GM12878 (cell line): ENCODE data around the gene GIT1. TPM values are rescaled to one million over a fixed set of nuclear protein-coding genes. Genes with fewer than 3 reads are reported as not detected.
A peak's percentile ranks its signal among the peaks of the same experiment; 100 is the strongest.

Experiments
- ATF3 ChIP-seq: IDR thresholded peaks from 2 replicates; pipeline ENCODE4 v1.6.1; 2011; ENCODE audit warnings: low read depth, mild to moderate bottlenecking, low read length, moderate library complexity, borderline replicate concordance; ENCODE audit errors: extremely low read depth
- CHD1 ChIP-seq: IDR thresholded peaks from 2 replicates; pipeline ENCODE4 v1.6.1; 2012; ENCODE audit warnings: low read depth, low read length, improper control_type of control experiment
- CHD2 ChIP-seq: IDR thresholded peaks from 2 replicates; pipeline ENCODE4 v1.6.1; 2011; ENCODE audit warnings: low read depth, low read length, improper control_type of control experiment, borderline replicate concordance
- CUX1 ChIP-seq: IDR thresholded peaks from 2 replicates; pipeline ENCODE4 v1.6.1; 2012; ENCODE audit warnings: improper control_type of control experiment, low read depth, low read length; ENCODE audit not compliant: insufficient replicate concordance
- DPF2 ChIP-seq: fragments of 450-650 bp; IDR thresholded peaks from 2 replicates; pipeline ENCODE4 v1.6.1; 2017; ENCODE audit warnings: mild to moderate bottlenecking
- E4F1 ChIP-seq: fragments of 450-650 bp; IDR thresholded peaks from 2 replicates; pipeline ENCODE4 v1.6.1; 2018; ENCODE audit warnings: borderline replicate concordance, mild to moderate bottlenecking; ENCODE audit not compliant: partially characterized antibody
- EED ChIP-seq: sonication (generic); IDR thresholded peaks from 2 replicates; pipeline ENCODE4 v1.6.1; 2016; ENCODE audit warnings: antibody characterized with exemption, low read depth
- EP300 ChIP-seq, 2 experiments: fragments of 150-350 bp in 1 of 2; IDR thresholded peaks; 2 replicates each; pipeline ENCODE4 v1.6.1; 2011 to 2012; ENCODE audit warnings: low read depth in 2 of 2, low read length in 2 of 2, borderline replicate concordance in 1 of 2, improper control_type of control experiment in 1 of 2, inconsistent platforms in 1 of 2; ENCODE audit not compliant: control insufficient read depth in 1 of 2
- ETV6 ChIP-seq, 2 experiments: fragments of 450-650 bp in 1 of 2; IDR thresholded peaks in 1 of 2; conservative IDR thresholded peaks in 1 of 2; 2 replicates each; pipeline ENCODE4 v1.6.1; 2014; ENCODE audit warnings: antibody characterized with exemption in 1 of 2, borderline replicate concordance in 1 of 2, low read depth in 1 of 2, mild to moderate bottlenecking in 1 of 2, moderate library complexity in 1 of 2
- MTA2 ChIP-seq: fragments of 450-650 bp; IDR thresholded peaks from 2 replicates; pipeline ENCODE4 v1.6.1; 2016; ENCODE audit warnings: low read depth, mild to moderate bottlenecking, moderate library complexity
- PAX5 ChIP-seq: IDR thresholded peaks from 2 replicates; pipeline ENCODE4 v1.6.1; 2011; ENCODE audit warnings: low read depth, low read length, borderline replicate concordance
- PKNOX1 ChIP-seq: fragments of 450-650 bp; IDR thresholded peaks from 2 replicates; pipeline ENCODE4 v1.6.1; 2016; ENCODE audit warnings: mild to moderate bottlenecking
- SIX5 ChIP-seq: IDR thresholded peaks from 2 replicates; pipeline ENCODE4 v1.6.1; 2011; ENCODE audit warnings: mild to moderate bottlenecking, low read depth, low read length, moderate library complexity; ENCODE audit not compliant: severe bottlenecking
- SMARCA5 ChIP-seq: fragments of 450-650 bp; IDR thresholded peaks from 2 replicates; pipeline ENCODE4 v1.6.1; 2017; ENCODE audit warnings: mild to moderate bottlenecking
- ZBED1 ChIP-seq: IDR thresholded peaks from 2 replicates; pipeline ENCODE4 v1.6.1; 2016; ENCODE audit warnings: borderline replicate concordance
- ZNF207 ChIP-seq: fragments of 450-650 bp; IDR thresholded peaks from 2 replicates; pipeline ENCODE4 v1.6.1; 2014; ENCODE audit warnings: antibody characterized with exemption, mild to moderate bottlenecking, borderline replicate concordance
- ZNF217 ChIP-seq: fragments of 450-650 bp; IDR thresholded peaks from 2 replicates; pipeline ENCODE4 v1.6.1; 2017; ENCODE audit warnings: antibody characterized with exemption, mild to moderate bottlenecking
- polyA plus RNA-seq, 11 experiments: library from polyadenylated mRNA; depleted of rRNA in 4 of 11; unstranded in 6 of 11; stranded (reverse) in 5 of 11; fragments of >200 nt; fragmentation: Nextera tagmentation in 4 of 11; fragmentation: Illumina TruSeq in 1 of 11; extraction: Ambion mirVana in 4 of 11; extraction: Trizol in 1 of 11; gene quantifications; 1 replicate in 1 of 11; 2 replicates in 10 of 11; pipeline versions ENCODE4 v1.2.1 to v1.2.3, GENCODE V29; 2011 to 2016; ENCODE audit warnings: inconsistent platforms in 2 of 11, missing spikeins in 2 of 11, low read depth in 1 of 11
- total RNA-seq, 4 experiments: library from RNA; depleted of rRNA in 3 of 4; stranded (reverse); fragments of >200 nt in 3 of 4; fragmentation: Illumina TruSeq in 1 of 4; extraction: Trizol in 1 of 4; gene quantifications; 2 replicates each; pipeline versions ENCODE4 v1.2.1 to v1.2.3, GENCODE V29; 2013 to 2021
- TF ChIP-seq, protein P1 (sequence below): IDR thresholded peaks from 2 replicates; pipeline ENCODE4 v1.6.1; 2012; ENCODE audit warnings: low read length, inconsistent platforms

The GIT1 gene
- total and polyA plus RNA-seq, 10 of the 15 experiments (the other 5 are each of a cell fraction or from before 2014, with no cell fraction given): 0.24 to 45.3 (median 20.9) TPM

DNA sequence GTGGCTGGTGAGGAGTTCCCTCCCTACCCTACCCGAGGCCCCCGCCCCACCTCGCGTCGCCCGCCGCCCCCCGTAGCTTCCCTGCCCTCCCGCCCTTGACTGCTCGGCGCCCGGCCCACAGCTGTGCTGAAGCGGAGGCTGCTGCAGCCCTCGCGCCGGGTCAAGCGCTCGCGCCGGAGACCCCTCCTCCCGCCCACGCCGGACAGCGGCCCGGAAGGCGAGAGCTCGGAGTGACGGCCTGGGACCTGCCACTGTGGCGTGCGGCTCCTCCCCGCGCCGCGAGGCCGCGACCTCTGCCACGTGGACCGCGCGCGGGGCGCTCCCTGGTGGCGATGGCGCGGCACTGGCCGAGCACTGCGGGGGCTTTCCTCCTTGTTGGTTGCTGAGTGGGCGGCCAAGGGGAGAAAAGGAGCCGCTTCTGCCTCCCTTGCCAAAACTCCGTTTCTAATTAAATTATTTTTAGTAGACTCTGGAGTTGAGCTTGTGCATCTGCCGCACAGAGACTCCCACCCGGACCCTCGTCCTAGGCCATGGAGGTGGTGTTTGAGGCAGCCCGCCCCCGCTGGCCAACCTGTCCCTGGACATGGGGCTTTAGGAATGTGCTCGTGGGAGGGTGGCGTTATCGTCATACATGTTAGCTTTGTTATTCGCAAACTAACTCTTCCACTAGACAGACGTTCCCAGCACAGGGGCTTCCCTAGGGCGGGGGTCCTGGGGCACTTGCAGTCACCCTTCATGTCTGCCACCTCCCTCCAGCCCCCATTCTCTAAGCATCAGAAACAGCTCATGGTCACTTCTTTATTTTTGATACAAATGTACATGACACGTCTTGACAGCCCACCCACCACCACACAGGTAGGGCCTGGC is 16.5 kb downstream of the GIT1 start (continued):
- TF ChIP-seq ATF3 (no peak), EP300 (IDR thresholded peaks at IDR 0.05; ENCODE audit: borderline replicate concordance in 1 of 2, control insufficient read depth in 1 of 2, low read depth in 2 of 2, low read length in 2 of 2) (no peak), ZBED1 (no peak), ZNF207 (no peak), CHD1 (no peak), SIX5 (no peak), CHD2 (0 out of 2 replicates have a peak, but pooled peaks have one; percentile 28), E4F1 (no peak), SMARCA5 (peak; percentile 71; the same call in 1 of the 2 replicates), DPF2 (peak; percentile 39; the same call in 1 of the 2 replicates), CUX1 (no peak), PKNOX1 (peak; percentile 74), ETV6 (conservative IDR thresholded peaks at IDR 0.05 in 1 of 2, IDR thresholded peaks at IDR 0.05 in 1 of 2; ENCODE audit: borderline replicate concordance in 1 of 2, low read depth in 1 of 2) (no peak), ZNF217 (no peak), MTA2 (no peak), EED (no peak), PAX5 (no peak)
- TF ChIP-seq, protein P1, sequence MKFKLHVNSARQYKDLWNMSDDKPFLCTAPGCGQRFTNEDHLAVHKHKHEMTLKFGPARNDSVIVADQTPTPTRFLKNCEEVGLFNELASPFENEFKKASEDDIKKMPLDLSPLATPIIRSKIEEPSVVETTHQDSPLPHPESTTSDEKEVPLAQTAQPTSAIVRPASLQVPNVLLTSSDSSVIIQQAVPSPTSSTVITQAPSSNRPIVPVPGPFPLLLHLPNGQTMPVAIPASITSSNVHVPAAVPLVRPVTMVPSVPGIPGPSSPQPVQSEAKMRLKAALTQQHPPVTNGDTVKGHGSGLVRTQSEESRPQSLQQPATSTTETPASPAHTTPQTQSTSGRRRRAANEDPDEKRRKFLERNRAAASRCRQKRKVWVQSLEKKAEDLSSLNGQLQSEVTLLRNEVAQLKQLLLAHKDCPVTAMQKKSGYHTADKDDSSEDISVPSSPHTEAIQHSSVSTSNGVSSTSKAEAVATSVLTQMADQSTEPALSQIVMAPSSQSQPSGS: no peak
